SK-N-SH treated with all-trans-retinoic acid at 6 μM for 48 hours (cell line): Measurements from ENCODE around the gene SLC30A10.
"Not testable (repeated sequence)": the region's sequence is repeated elsewhere in the genome, so short reads cannot be mapped to it uniquely, and the experiment has no call there.

Experiments used
- ARNTL ChIP-seq: fragments of 450-650 bp; formaldehyde crosslinking; IDR thresholded peaks from 2 replicates; pipeline ENCODE4 v1.5.0; 2020; ENCODE audit warnings: low read depth, mild to moderate bottlenecking, moderate library complexity, borderline replicate concordance
- CREB5 ChIP-seq: fragments of 250-450 bp; sonication (Bioruptor Pico); IDR thresholded peaks from 2 replicates; pipeline ENCODE4 v1.5.1; 2020; ENCODE audit warnings: low read depth, mild to moderate bottlenecking, moderate library complexity
- PATZ1 ChIP-seq: fragments of 250-450 bp; sonication (Bioruptor Pico); IDR thresholded peaks from 2 replicates; pipeline ENCODE4 v1.8.0; 2020; ENCODE audit warnings: mild to moderate bottlenecking, moderate library complexity, borderline replicate concordance
- PPARA ChIP-seq: fragments of 250-450 bp; sonication (Bioruptor Pico); IDR thresholded peaks from 2 replicates; pipeline ENCODE4 v1.5.0; 2020; ENCODE audit warnings: mild to moderate bottlenecking, borderline replicate concordance

- not testable (repeated sequence) for TF ChIP-seq CREB5; PPARA; ARNTL (CRISPR knock-in tag); PATZ1 (CRISPR knock-in tag)
Observed at GRCh38 chr1:219891846-219892245, 36.5 kb downstream of the SLC30A10 start.
